Colon (tissue), 2 donors: ENCODE results near the gene HMGCS1.
A peak's percentile ranks its signal among the peaks of the same experiment; 100 is the strongest.
"Not testable (repeated sequence)": the region's sequence is repeated elsewhere in the genome, so short reads cannot be mapped to it uniquely, and the experiment has no call there.

Experiments used
- FAIRE-seq: peaks from 2 replicates; lab custom pipeline; 2012; peaks lifted over from hg19 to GRCh38; lab: Jason Lieb, UNC
- donor health status: control.
- donor health status: control.

Gene HMGCS1

DNA sequence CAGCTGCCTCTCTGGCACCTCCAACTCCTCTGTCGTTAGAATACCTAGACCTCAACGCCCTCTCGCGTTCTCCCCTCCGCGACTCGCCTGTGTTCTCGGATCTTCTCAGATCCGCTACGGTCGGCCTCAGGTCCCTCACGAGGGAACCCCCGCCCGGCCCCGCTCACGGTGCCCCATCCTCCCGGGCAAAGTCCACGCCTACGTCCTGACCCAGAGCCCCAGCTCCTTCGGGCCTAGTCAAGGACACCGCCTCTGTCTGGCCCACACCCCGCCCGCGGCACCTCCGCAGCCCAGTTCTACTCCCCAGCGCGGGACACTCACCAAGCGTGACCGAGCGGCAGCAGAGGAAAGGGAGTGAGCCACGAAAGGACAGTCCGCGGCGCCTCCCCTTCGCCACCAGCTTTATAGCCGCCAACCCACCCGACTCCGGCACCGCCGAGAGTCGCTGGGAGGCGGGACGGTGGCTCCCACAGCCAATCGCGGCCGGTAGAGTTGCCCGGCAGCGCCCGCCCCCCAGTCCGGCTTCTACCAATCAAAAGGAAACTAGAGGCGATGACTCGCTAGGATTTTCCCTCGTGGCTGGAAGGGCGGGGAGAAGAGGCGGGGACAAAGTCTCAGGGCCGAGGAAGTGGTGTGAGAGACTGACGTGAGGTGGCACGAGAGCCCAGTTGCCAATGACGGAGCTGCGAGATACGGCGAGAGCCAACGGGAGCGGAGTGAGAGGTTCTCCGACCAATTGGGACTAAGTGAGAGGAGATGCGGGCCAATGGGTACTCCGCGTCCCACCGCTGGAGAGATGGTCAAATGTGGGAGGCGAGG, at the start of gene HMGCS1:
HMGCS1 (minus strand) TSS at position 378 of the 819 bp plus-strand sequence. CDS start 14,447 bp downstream, outside the sequence.
- peak; percentile 85 for FAIRE-seq

DNA sequence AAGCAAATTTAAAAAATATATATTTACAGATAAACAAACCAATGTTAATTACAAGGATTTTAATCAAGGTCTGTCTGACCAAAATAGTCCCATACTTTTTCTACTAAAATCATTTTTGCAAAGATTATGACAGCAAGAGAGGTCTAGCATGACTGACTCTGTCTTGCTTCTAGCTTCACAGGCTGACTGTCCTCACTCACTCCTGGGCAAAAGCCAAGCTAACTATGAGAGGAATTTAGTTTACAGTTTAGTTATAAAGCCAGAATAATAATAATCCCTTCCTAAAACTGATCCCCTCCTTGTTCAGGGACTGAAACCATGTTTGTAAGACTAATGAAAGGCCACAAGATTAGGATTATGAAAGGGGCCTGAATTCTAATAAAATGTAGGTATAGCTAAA, 45.5 kb upstream of the HMGCS1 start:
- no peak for FAIRE-seq

DNA sequence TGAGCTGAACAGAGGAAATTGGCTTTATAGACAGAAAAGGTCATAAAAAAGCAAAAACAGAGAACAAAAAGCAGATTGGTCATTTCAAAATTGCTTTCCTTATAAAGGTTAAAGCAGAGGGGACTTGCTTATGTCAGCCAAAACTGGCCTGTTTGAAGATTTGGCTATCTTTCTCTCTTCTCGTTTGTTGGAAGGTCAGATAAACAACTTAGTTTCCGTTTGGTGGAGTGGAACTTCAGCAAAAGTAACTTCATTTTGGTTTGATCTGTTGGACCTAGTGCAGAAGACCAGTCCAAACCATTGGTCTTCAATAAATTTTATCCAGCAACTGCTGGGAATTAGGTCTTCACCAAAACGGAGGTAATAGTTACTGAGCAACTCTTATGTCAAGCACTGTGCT, 45.1 kb upstream of the HMGCS1 start:
- FAIRE-seq = no peak

DNA sequence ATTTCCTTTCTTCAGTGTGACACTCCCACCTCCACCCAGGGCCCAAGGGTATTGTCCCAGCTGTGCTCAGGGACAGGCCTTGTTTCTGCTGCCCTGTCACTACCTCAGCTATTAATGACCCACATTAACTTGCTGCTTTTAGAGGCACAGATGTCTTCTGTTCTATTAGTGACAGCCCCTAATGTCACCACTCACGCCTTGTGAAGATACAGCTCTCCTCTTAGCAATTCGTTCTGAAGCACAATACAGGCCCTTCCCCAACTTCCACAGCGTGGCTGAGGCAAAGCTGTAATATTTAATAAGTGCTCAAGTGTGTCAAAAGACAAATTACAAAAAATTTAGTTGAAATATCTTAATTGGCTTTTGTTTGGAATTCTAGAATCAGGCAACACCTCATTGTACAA, 44.7 kb upstream of the HMGCS1 start:
- FAIRE-seq = no peak

DNA sequence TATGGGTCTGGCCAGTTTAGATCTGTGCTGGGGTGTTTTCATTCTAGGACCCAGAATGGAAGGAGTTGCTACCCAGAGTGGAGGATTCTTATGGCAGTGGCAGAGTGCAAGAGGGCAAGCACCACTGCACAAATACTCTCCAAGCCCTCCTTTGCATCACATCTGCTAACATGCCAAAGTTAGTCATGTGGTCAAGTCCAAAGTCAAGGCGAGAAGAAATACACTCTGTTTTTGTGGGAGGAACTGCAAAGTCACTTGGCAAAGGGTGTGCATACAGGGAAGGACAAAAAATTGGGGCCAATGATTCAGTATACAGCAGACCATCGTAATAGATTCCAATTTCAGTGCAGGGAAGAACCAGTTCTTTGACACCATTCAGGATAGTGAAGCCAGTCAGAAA, 43.9 kb upstream of the HMGCS1 start:
- no peak for FAIRE-seq

DNA sequence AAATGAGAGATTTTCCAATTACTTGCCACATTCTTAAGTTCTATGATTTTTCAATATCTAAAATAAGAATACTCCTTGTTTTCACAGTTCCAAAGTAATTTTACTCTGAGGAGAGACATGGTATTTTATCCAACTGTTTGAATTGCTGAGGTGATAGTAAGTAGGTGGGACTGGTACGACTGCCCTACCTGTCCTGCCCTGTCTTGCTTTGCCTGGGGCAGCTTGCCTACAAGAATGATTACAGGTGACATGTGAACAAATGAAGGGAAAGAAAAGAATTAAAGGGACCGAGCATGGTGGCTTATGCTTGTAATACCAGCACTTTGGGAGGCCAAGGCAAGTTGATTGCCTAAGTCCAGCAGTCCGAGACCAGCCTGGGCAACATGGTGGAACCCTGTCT, 41.6 kb upstream of the HMGCS1 start:
- FAIRE-seq = no peak

DNA sequence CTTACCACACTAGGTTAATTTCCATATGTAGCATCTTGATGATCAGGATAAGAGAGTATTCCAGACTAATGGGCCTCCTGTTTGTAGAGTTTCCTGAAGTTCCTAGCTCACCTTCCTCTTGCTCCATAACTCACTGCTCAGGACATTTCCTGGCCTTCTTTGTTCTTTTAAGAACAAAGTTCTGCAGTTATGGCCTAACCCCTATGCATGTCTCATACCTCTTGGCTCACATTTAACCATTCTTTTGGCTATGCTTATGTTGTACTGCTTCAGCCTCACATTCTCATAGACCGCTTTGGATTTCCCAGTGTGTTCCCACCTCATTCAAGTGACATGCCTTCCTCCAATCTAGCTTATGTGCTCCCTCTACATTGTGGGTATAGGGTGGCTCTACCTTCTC, 40.5 kb upstream of the HMGCS1 start:
- FAIRE-seq = no peak

DNA sequence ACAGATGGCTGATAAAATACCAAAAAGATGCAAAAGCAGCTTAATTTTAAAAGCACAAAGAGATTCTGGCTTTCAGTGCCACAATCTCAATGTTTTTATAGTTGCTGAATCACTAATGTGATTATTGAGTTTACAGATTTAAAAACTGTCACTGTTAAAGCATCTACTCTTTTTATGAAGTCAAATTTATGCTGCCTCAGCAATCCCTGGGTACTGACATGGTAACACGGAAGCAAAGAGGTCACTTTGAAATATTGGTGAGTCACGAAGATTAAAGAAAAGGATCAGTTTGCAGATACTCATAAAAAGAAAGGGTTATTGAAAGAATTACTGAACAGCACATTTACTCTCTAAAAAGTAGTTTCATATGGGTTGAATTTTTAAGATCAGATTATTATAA, 39.7 kb upstream of the HMGCS1 start:
- no peak for FAIRE-seq

DNA sequence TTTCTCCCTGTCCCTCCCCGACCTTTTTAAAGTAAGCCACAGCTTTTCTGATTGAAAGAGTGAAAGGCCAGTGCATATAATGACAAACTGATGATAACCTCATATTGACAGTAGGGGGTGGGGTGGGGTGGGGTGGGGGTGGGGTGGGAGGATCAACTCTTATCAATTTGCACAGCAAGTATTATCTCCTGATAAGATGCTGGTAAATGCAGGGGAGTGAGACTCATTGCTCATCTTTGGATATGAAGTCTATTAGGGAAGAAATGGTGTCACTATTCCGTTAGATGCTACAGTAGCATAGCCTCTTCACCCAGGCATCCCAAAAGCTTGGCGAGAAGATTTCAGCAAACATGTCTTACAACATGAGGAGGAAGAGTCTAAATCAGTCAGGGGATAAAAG, 38.9 kb upstream of the HMGCS1 start:
- no peak for FAIRE-seq

DNA sequence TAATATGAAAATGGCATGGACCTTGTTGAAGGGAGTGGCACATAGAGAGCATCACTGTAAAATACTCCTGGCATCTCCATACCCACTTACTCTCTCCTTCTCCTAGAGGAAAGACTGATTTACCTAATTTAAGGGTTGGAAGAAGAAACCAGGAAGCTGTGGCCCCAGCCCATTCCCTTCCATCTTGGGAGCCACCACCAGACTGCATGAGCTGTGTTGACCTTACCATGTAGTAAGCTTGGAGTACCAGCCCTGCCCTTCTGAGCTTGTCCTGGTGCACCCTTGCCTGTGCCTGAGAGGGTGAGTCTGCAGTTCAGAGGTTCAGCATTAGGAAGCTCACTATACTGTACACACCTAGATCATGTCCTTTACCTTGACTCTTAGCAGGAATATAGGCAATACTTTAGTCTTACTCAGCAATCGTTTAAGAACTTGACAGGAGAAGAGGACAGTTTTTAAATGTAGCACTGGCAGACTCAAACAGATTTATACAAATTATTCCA, 35.7 kb upstream of the HMGCS1 start:
- FAIRE-seq = no peak

DNA sequence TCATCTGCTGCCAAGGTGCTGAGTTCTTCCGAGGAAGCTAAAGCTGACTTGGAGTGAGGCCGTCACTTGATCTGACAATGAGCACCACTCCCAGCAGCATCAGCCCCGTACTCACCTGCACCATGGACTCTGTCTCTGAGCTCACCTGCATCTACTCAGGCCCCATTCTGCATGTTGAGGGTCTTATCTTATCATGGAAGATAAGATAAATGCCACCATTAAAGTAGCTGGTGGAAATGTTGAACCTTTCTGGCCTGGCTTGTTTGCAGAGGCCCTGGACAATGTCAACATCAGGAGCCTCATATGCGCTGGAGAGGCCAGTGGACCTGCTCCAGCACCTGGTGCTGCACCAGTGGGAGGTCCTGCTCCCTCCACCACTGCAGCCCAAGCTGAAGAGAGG, 35.0 kb upstream of the HMGCS1 start:
- no peak for FAIRE-seq

DNA sequence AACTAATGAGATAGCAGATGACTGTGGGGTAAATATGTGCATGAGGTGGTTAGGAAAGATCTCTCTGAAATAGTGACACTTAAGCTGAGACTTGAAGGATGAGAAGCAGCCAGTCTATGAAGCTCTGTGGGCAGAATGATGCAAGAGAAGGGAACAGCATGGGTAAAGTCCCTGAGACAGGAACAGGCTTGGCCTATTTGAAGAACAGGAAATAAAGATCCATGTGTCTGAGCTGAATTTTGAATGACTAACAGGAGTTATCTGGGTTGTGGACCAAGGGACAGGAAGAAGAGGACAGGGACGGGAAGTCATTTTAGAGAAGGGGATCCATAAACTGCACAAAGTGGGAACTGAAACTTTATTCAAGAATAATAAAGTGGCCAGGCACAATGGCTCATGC, 25.6 kb upstream of the HMGCS1 start:
- FAIRE-seq = no peak

DNA sequence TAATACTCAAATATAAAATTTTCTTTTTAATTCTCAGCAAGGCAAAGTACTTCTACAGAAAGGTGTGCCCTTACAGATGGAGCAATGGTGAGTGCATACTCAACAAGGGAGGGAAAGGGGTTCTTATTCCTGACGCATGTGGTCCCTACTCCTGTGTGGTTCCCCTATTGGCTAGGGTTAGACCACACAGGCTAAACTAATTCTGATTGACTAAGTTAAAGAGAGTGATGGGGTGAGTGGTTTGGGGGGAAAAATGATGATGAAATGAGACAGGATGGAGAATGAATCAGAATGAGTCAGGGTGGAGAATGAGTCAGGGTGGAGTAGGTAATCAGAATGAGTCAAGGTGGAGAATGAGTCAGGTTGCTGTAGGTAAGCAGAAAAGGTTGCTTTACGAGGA, 22.9 kb upstream of the HMGCS1 start:
- no peak for FAIRE-seq

DNA sequence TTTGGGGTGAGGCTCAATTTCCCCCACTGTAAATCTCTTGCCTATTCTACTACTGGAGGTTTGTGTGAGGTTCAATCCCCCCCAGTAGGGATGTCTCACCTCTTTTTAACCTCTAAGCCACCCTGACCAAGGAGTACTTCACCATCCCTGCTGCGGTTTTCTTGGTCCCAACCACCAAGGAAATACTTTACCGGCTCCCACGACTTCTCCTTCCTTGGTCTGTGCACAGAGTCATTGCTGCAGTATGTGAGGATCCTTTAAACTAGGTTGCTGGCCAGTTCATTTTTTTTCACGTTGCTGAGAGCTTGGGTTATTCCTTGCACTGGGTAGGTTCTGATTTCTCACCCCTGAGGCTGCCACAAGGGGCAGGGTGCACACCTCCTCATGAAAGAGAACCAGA, 22.5 kb upstream of the HMGCS1 start:
- no peak for FAIRE-seq

DNA sequence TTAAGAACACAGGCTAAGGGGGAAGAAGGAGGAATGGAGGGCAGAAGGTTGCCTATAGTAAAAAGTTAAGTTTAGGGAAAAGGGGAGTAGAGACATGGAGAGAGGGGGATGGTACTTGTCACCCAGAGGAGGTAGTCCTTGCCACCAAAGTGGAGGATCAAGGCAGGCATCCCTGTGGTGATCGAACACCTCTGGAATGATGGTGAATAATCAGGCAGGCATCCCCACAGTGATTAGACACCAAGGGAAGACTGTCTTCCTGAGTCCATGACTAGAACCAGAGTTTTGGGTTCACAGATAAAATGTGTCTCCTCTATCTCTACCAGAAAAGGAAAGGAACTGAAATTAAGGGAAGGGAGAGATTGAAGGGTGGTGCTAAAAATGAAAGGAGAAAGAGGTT, 19.2 kb upstream of the HMGCS1 start:
- FAIRE-seq = no peak

DNA sequence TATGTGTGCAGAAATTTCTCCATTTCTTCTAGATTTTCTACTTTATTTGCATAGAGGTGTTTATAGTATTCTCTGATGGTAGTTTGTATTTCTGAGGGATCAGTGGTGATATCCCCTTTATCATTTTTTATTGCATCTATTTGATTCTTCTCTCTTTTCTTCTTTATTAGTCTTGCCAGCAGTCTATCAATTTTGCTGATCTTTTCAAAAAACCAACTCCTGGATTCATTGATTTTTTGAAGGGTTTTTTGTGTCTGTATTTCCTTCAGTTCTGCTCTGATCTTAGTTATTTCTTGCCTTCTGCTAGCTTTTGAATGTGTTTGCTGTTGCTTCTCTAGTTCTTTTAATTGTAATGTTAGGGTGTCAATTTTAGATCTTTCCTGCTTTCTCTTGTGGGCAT, 12.4 kb upstream of the HMGCS1 start:
- FAIRE-seq = not testable (repeated sequence)

DNA sequence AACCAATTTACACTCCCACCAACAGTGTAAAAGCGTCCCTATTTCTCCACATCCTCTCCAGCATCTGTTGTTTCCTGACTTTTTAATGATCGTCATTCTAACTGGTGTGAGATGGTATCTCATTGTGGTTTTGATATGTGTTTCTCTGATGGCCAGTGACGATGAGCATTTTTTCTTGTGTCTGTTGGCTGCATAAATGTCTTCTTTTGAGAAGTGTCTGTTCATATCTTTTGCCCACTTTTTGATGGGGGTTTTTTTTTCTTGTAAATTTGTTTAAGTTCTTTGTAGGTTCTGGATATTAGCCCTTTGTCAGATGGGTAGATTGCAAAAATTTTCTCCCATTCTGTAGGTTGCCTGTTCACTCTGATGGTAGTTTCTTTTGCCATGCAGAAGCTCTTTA, 10.3 kb upstream of the HMGCS1 start:
- not testable (repeated sequence) for FAIRE-seq

DNA sequence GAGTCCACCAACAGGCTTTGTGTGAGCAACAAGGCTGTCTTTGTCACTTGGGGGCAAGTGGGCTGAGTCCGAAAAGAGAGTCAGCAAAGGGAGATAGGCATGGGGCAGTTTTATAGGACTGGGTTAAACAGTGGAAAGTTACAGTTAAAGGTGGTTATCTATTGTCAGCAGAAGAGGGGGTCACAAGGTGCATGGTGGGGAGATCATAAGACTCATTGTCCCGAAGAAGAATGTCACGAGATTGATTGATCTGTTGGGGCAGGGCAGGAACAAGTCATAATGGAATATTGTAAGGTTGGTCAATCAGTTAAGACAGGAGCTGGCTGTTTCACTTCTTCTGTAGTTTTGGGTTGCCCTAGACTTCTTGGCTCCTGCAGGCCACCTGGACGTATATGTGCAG, 7.6 kb upstream of the HMGCS1 start:
- FAIRE-seq = no peak

DNA sequence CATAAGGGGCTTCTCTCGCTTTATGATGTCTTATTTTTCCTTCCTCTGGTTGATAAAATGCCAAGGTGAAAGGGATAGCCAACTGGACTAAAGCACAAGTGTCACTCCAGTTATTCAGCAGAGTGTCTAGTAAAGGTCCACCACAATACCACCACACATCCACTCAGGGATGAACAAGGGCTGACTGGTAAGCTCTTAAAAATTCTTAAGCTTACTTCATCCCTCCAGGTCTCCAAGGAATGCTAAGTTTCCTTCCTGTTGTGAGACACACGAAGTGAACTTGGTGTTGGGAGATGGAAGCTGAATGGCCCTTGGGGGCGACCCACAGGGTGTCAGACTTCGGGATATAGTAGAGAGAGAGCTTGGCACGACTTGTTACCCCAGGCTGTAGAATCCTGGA, 3.2 kb upstream of the HMGCS1 start:
- FAIRE-seq = no peak

DNA sequence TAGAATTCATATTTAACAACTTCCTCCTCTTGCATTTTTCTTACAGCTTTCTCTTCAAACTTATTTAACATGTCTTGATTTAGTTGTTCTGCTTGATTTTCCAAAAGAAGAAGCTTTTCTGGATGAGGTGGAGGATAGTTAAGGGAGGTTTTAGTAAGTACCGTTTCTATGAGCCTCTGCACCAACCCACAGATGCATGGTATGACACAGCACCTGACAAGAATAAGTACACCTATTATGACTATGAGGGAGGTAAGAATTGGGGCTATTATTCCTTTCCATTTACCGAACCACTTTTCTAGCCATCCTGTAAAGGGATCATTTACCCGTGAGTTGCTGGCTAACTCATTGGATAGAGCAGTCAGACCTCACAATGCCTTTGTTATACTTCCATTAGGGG, 2.5 kb upstream of the HMGCS1 start:
- FAIRE-seq = no peak

DNA sequence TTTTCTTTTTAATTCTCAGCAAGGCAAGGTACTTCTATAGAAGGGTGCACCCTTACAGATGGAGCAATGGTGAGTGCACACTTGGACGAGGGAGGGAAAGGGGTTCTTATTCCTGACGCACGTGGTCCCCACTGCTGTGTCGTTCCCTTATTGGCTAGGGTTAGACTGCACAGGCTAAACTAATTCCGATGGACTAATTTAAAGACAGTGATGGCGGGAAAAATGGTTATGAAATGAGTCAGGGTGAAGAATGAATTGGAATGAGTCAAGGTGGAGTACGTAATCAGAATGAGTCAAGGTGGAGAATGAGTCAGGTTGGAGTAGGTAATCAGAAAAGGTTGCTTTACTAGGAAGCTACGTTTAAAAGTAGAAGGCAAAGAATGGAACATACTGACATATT, 2.1 kb upstream of the HMGCS1 start:
- no peak for FAIRE-seq

DNA sequence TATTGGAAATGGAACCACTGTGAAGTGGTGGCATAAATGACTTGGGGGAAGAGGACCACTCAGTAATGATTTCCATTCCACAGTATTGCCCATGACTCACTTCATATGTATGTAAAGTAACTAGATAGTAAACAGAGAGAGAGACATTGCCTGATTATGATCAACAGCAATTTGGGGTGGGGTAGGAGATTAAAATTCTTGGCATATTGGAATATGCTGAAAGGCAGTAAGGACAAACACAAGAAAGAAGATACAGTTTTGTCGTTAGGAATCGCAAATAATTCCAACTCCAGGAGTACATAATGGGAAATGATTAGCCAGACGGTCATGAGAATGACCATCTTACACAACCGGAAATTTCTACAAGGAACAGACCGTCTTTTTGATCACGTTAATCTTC, 1.5 kb upstream of the HMGCS1 start:
- no peak for FAIRE-seq

DNA sequence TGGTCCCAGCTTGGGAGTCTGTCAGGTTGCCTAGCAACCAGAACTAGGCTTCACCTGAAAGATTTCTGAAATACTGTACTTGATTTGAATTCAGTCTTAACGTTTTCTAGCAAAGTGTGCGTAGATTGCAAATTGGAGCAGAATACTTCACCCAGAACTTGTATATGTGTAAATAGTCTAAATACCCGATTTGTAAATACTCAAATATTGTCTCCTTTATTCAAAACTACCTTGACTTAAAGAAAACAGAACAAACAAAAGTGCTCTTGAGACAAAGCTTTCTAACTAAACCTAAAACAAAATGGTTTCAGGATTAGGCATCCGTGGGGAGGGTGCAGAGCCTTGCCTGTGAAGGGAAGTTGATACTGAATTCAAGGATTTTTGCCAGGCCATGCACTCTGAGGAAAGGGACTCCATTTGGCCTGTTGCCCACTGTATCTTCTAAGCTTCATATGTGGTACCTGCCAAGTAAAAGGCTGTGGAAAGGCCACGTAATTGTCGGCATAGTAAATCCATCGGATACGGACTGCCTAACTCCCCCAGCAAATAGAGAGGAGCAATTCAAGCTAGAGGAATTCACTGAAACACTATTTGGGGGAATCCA, 744 bp upstream of the HMGCS1 start:
- no peak for FAIRE-seq

DNA sequence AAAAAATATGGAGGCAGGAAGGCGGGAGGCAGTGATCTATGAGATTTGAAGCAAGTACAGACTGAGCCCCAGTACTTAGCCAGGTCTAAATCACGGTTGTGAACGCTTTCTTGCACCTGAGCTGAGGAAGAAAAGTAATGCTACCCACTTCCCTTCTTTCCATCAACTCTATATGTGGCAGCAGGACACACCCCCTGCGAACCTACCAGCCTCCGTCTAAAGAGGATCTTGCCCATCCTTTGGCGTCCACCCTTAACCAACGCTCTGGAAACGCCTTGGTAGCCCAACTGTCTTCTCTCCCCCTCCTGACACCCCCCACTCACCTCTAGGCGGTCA, 545 bp downstream of the HMGCS1 start:
- no peak for FAIRE-seq
